Neural progenitor cell (in vitro differentiated cells): ENCODE measurements around the gene CGA.

ENCODE experiments used
- EZH2 ChIP-seq: fragments of 200-600 bp; sonication (generic); IDR thresholded peaks from 2 replicates; pipeline ENCODE4 v1.6.1; 2017; ENCODE audit warnings: antibody characterized with exemption, mild to moderate bottlenecking, moderate library complexity
- TF ChIP-seq, protein P1 (sequence below): fragments of 200-600 bp; sonication (generic); IDR thresholded peaks from 2 replicates; pipeline ENCODE4 v1.5.1; 2017; ENCODE audit warnings: antibody characterized with exemption, mild to moderate bottlenecking

GRCh38 chr6:87088076-87088475 lies 6.8 kb downstream of the CGA start:
- TF ChIP-seq, protein P1, sequence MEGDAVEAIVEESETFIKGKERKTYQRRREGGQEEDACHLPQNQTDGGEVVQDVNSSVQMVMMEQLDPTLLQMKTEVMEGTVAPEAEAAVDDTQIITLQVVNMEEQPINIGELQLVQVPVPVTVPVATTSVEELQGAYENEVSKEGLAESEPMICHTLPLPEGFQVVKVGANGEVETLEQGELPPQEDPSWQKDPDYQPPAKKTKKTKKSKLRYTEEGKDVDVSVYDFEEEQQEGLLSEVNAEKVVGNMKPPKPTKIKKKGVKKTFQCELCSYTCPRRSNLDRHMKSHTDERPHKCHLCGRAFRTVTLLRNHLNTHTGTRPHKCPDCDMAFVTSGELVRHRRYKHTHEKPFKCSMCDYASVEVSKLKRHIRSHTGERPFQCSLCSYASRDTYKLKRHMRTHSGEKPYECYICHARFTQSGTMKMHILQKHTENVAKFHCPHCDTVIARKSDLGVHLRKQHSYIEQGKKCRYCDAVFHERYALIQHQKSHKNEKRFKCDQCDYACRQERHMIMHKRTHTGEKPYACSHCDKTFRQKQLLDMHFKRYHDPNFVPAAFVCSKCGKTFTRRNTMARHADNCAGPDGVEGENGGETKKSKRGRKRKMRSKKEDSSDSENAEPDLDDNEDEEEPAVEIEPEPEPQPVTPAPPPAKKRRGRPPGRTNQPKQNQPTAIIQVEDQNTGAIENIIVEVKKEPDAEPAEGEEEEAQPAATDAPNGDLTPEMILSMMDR, result no peak
- TF ChIP-seq EZH2, result no peak
